ENCODE data around the gene SND1.

Gene SND1

DNA sequence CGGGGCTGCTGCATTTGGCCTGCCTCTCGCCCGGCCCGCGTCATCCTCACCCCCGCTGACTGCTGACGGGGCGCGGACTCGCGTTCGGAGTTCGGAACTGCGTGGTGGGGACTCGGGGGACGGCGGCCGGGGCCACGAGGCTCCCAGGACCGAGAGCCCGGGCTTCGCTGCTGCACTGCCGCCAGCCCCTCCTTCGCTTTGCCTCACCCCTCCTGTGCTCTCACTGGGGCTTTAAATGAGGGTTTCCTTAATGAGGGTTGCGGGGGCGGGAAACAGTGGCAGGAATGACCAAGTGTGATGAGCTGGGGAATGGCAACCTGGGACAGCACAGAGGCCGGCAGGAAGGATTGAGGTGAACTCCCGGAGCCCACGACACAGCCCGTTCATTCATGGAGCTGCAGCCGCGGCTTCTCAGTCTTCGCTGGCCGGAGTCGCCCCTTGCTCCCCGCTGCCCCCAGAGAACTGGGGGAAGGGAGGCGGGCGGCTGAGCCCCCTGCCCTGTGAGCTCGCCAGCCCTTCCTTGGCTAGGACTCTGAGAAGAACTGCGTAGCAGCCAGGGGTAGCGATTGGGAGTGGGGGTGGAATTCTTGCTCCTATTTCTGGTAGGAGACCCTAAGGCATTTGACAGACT, 380.7 kb downstream of the SND1 start:
- H3K4me1 ChIP-seq (ENCODE audit: control insufficient read depth, insufficient read depth, low read length) = no peaks in the 10 kb centered on the region; the same call in 1 of the 2 replicates
- POLR2A ChIA-PET = interaction anchor here (0.6 kb wide), 1 partner anchor 281 kb away, joined by 3 read pairs; no protein-coding TSS in a partner anchor
- H3K4me3 ChIP-seq (ENCODE audit: low read depth, low read length) = peak overlapping the region; percentile 32
- CTCF ChIA-PET = interaction anchor here (0.7 to 6.2 kb wide), 4 partner anchors 9 to 178 kb away, joined by 3 to 69 read pairs (median 5); no protein-coding TSS in a partner anchor
- no peaks in the 10 kb centered on the region for H3K9me3 ChIP-seq (ENCODE audit: control insufficient read depth, insufficient read depth, low read depth, low read length)
- peaks cover 0 to 11% of the 10 kb centered on the region in 2 experiments; a peak in 1 of 3 replicates for H3K36me3 ChIP-seq (ENCODE audit: control insufficient read depth in 2 of 2, insufficient read depth in 1 of 2, low read length in 2 of 2)
- H3K27ac ChIP-seq (ENCODE audit: extremely low read depth, low read depth, low read length) = no peak overlapping the region; the same call in 1 of the 2 replicates
- TF ChIP-seq ZNF391 (tag by site-specific recombination; IDR thresholded peaks at IDR 0.05; ENCODE audit: borderline replicate concordance, low read depth) = no peak
- no peak for TF ChIP-seq ZNF571 (tag by site-specific recombination; IDR thresholded peaks at IDR 0.05)
- TF ChIP-seq ZNF121 (tag by site-specific recombination; IDR thresholded peaks at IDR 0.05) = 0 out of 2 replicates have a peak, but pooled peaks have one; percentile 16
- TF ChIP-seq, protein P1, sequence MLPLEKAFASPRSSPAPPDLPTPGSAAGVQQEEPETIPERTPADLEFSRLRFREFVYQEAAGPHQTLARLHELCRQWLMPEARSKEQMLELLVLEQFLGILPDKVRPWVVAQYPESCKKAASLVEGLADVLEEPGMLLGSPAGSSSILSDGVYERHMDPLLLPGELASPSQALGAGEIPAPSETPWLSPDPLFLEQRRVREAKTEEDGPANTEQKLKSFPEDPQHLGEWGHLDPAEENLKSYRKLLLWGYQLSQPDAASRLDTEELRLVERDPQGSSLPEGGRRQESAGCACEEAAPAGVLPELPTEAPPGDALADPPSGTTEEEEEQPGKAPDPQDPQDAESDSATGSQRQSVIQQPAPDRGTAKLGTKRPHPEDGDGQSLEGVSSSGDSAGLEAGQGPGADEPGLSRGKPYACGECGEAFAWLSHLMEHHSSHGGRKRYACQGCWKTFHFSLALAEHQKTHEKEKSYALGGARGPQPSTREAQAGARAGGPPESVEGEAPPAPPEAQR (tag by site-specific recombination; IDR thresholded peaks at IDR 0.05) = no peak
- no peak for TF ChIP-seq ZNF394 (tag by site-specific recombination; IDR thresholded peaks at IDR 0.05; ENCODE audit: borderline replicate concordance)
- TF ChIP-seq SP7 (tag by site-specific recombination; IDR thresholded peaks at IDR 0.05) = 0 out of 2 replicates have a peak, but pooled peaks have one; percentile 47
- peak; percentile 23; the same call in 1 of the 2 replicates for TF ChIP-seq ZNF335 (tag by site-specific recombination; conservative IDR thresholded peaks at IDR 0.05)
- TF ChIP-seq, protein P2, sequence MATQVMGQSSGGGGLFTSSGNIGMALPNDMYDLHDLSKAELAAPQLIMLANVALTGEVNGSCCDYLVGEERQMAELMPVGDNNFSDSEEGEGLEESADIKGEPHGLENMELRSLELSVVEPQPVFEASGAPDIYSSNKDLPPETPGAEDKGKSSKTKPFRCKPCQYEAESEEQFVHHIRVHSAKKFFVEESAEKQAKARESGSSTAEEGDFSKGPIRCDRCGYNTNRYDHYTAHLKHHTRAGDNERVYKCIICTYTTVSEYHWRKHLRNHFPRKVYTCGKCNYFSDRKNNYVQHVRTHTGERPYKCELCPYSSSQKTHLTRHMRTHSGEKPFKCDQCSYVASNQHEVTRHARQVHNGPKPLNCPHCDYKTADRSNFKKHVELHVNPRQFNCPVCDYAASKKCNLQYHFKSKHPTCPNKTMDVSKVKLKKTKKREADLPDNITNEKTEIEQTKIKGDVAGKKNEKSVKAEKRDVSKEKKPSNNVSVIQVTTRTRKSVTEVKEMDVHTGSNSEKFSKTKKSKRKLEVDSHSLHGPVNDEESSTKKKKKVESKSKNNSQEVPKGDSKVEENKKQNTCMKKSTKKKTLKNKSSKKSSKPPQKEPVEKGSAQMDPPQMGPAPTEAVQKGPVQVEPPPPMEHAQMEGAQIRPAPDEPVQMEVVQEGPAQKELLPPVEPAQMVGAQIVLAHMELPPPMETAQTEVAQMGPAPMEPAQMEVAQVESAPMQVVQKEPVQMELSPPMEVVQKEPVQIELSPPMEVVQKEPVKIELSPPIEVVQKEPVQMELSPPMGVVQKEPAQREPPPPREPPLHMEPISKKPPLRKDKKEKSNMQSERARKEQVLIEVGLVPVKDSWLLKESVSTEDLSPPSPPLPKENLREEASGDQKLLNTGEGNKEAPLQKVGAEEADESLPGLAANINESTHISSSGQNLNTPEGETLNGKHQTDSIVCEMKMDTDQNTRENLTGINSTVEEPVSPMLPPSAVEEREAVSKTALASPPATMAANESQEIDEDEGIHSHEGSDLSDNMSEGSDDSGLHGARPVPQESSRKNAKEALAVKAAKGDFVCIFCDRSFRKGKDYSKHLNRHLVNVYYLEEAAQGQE (tag by site-specific recombination; IDR thresholded peaks at IDR 0.05) = no peak
- 0 out of 2 replicates have a peak, but pooled peaks have one; percentile 26 for TF ChIP-seq ZNF501 (tag by site-specific recombination; IDR thresholded peaks at IDR 0.05)
- TF ChIP-seq ZNF146 (tag by site-specific recombination; IDR thresholded peaks at IDR 0.05) = no peak
- TF ChIP-seq ZNF24 (tag by site-specific recombination; IDR thresholded peaks at IDR 0.05) = no peak
- no peak for TF ChIP-seq ZNF155 (tag by site-specific recombination; IDR thresholded peaks at IDR 0.05)
- no peak for TF ChIP-seq ZNF274 (IDR thresholded peaks at IDR 0.05; ENCODE audit: low read length)
- no peak for TF ChIP-seq ZNF274 (tag by site-specific recombination; IDR thresholded peaks at IDR 0.05; ENCODE audit: borderline replicate concordance)
- TF ChIP-seq GLI2 (tag by site-specific recombination; IDR thresholded peaks at IDR 0.05; ENCODE audit: borderline replicate concordance, low read depth) = no peak
- TF ChIP-seq ZNF19 (tag by site-specific recombination; IDR thresholded peaks at IDR 0.05; ENCODE audit: low read depth) = no peak
- no peak for TF ChIP-seq YY2 (tag by site-specific recombination; IDR thresholded peaks at IDR 0.05)
- TF ChIP-seq ZNF114 (tag by site-specific recombination; IDR thresholded peaks at IDR 0.05) = no peak
- TF ChIP-seq ZNF140 (tag by site-specific recombination; IDR thresholded peaks at IDR 0.05) = no peak
- peak; percentile 70 for TF ChIP-seq ZFHX2 (tag by site-specific recombination; conservative IDR thresholded peaks at IDR 0.05)
- no peak for TF ChIP-seq ZNF221 (tag by site-specific recombination; IDR thresholded peaks at IDR 0.05; ENCODE audit: borderline replicate concordance)
- no peak for TF ChIP-seq ZSCAN23 (tag by site-specific recombination; IDR thresholded peaks at IDR 0.05)
- TF ChIP-seq ZFP37 (tag by site-specific recombination; IDR thresholded peaks at IDR 0.05) = no peak
- no peak for TF ChIP-seq ZNF530 (tag by site-specific recombination; IDR thresholded peaks at IDR 0.05; ENCODE audit: low read depth)
- TF ChIP-seq HOXD13 (CRISPR knock-in tag; IDR thresholded peaks at IDR 0.05; ENCODE audit: borderline replicate concordance) = no peak
- no peak for TF ChIP-seq SCRT2 (tag by site-specific recombination; IDR thresholded peaks at IDR 0.05)
- TF ChIP-seq, protein P3, sequence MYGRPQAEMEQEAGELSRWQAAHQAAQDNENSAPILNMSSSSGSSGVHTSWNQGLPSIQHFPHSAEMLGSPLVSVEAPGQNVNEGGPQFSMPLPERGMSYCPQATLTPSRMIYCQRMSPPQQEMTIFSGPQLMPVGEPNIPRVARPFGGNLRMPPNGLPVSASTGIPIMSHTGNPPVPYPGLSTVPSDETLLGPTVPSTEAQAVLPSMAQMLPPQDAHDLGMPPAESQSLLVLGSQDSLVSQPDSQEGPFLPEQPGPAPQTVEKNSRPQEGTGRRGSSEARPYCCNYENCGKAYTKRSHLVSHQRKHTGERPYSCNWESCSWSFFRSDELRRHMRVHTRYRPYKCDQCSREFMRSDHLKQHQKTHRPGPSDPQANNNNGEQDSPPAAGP (tag by site-specific recombination; IDR thresholded peaks at IDR 0.05) = 0 out of 2 replicates have a peak, but pooled peaks have one; percentile 22
- TF ChIP-seq ZIC2 (tag by site-specific recombination; IDR thresholded peaks at IDR 0.05) = peak; percentile 45
- peak; percentile 62; the same call in 1 of the 2 replicates for TF ChIP-seq ZBTB20 (tag by site-specific recombination; IDR thresholded peaks at IDR 0.05)
- peak; percentile 54 for TF ChIP-seq GLIS2 (tag by site-specific recombination; IDR thresholded peaks at IDR 0.05)
- TF ChIP-seq IKZF3 (tag by site-specific recombination; IDR thresholded peaks at IDR 0.05) = no peak
- TF ChIP-seq ZSCAN30 (tag by site-specific recombination; IDR thresholded peaks at IDR 0.05) = no peak
- peak; percentile 76 for TF ChIP-seq ZNF341 (tag by site-specific recombination; IDR thresholded peaks at IDR 0.05; ENCODE audit: low read depth)
- no peak for TF ChIP-seq ZNF624 (tag by site-specific recombination; IDR thresholded peaks at IDR 0.05)
- no peak for TF ChIP-seq ZNF521 (tag by site-specific recombination; IDR thresholded peaks at IDR 0.05)
